GM12878 (cell line): ENCODE data around the gene ZNF200.

ENCODE experiments used
- CTCF ChIP-seq, 3 experiments: IDR thresholded peaks in 2 of 3; conservative IDR thresholded peaks in 1 of 3; 2 replicates each; pipeline ENCODE4 v1.5.1; 2011; ENCODE audit warnings: low read depth in 3 of 3, low read length in 3 of 3, mild to moderate bottlenecking in 3 of 3, control low read depth in 2 of 3, moderate library complexity in 2 of 3, inconsistent platforms in 1 of 3, mixed read lengths in 1 of 3; ENCODE audit not compliant: control insufficient read depth in 2 of 3, insufficient read depth in 1 of 3; ENCODE audit errors: extremely low read depth in 1 of 3
- HDAC2 ChIP-seq: fragments of 200-600 bp; sonication (generic); IDR thresholded peaks from 2 replicates; pipeline ENCODE4 v1.6.1; 2017
- MLLT1 ChIP-seq: fragments of 450-650 bp; IDR thresholded peaks from 2 replicates; pipeline ENCODE4 v1.6.1; 2016; ENCODE audit warnings: mild to moderate bottlenecking
- MYB ChIP-seq: fragments of 150-350 bp; IDR thresholded peaks from 2 replicates; pipeline ENCODE4 v1.6.1; 2014; ENCODE audit warnings: mild to moderate bottlenecking, low read depth, low read length, borderline replicate concordance
- POLR2A ChIP-seq: IDR thresholded peaks from 2 replicates; pipeline ENCODE4 v1.6.1; 2011; ENCODE audit warnings: low read depth, mild to moderate bottlenecking, low read length
- POLR2AphosphoS5 ChIP-seq: IDR thresholded peaks from 2 replicates; pipeline ENCODE4 v1.6.1; 2011; ENCODE audit warnings: mild to moderate bottlenecking, low read length, inconsistent platforms
- RAD51 ChIP-seq: fragments of 450-650 bp; IDR thresholded peaks from 2 replicates; pipeline ENCODE4 v1.6.1; 2016; ENCODE audit warnings: moderate library complexity, mild to moderate bottlenecking, inconsistent platforms
- TCF12 ChIP-seq: IDR thresholded peaks from 2 replicates; pipeline ENCODE4 v1.6.1; 2011; ENCODE audit warnings: low read depth, mild to moderate bottlenecking, low read length
- USF1 ChIP-seq: IDR thresholded peaks from 2 replicates; pipeline ENCODE4 v1.6.1; 2011; ENCODE audit warnings: borderline replicate concordance, low read depth, mild to moderate bottlenecking, moderate library complexity, mixed read lengths, low read length; ENCODE audit not compliant: insufficient read depth; ENCODE audit errors: extremely low read length
- ZNF274 ChIP-seq: IDR thresholded peaks from one replicate; pipeline ENCODE4 v1.8.0; 2011; ENCODE audit not compliant: insufficient read length, insufficient read depth

- TF ChIP-seq USF1 = no peak
- TF ChIP-seq RAD51 = no peak
- TF ChIP-seq POLR2A = no peak
- TF ChIP-seq CTCF (IDR thresholded peaks at IDR 0.05 in 2 of 3, conservative IDR thresholded peaks at IDR 0.05 in 1 of 3; ENCODE audit: control insufficient read depth in 2 of 3, extremely low read depth in 1 of 3, insufficient read depth in 1 of 3, low read depth in 3 of 3, low read length in 3 of 3) = no peak
- TF ChIP-seq MYB = no peak
- TF ChIP-seq POLR2AphosphoS5 = no peak
- TF ChIP-seq TCF12 = no peak
- TF ChIP-seq ZNF274 = no peak
- no peak for TF ChIP-seq HDAC2
- TF ChIP-seq MLLT1 = no peak
Observed at GRCh38 chr16:3212567-3212966, 22.4 kb downstream of the ZNF200 start.
